ENCODE data around the gene PHF20.
"Not testable (repeated sequence)": the region's sequence is repeated elsewhere in the genome, so short reads cannot be mapped to it uniquely, and the experiment has no call there.

PHF20 gene

DNA sequence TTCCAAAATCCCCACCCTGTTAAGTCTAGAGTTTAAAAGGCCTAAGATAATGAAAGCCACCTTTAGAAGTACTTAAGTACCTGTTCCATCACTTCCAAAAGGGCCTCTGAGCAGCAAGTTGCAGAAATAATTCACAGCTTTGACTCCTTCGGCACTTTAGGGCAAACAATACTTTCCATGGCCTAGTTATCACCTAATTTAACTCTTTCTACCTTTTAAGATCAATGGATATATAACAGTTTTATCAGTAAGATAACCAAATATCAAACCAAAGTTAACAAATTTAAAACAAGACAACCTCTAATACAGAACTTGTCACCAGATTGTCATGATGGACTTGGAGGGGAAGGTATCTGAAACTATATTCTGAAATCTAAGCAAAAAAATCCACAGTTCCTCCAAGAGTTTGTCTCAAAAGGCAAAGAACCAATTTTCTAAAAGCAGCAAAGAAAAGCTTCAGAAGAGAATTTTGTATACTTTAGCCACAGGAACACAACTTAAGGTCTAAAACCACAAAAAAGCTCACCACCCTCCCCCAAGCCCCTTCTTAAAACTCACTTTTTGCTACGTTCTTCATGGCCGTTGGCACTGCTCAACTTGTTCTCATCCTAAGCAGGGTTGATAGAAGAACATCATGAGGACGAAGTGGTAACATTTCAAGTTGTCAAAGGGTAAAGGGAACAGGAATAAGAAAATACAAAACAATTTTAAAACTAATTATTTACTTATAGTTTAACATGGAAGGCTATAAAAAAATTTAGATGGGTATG, 33.2 kb upstream of the PHF20 start:
- in situ Hi-C loops (cut with HindIII; ENCODE audit: low pct_ligation_motif_present, low pct_unique_long_range_greater_than_20kb, low sequenced_read_pairs) = no loop called here

DNA sequence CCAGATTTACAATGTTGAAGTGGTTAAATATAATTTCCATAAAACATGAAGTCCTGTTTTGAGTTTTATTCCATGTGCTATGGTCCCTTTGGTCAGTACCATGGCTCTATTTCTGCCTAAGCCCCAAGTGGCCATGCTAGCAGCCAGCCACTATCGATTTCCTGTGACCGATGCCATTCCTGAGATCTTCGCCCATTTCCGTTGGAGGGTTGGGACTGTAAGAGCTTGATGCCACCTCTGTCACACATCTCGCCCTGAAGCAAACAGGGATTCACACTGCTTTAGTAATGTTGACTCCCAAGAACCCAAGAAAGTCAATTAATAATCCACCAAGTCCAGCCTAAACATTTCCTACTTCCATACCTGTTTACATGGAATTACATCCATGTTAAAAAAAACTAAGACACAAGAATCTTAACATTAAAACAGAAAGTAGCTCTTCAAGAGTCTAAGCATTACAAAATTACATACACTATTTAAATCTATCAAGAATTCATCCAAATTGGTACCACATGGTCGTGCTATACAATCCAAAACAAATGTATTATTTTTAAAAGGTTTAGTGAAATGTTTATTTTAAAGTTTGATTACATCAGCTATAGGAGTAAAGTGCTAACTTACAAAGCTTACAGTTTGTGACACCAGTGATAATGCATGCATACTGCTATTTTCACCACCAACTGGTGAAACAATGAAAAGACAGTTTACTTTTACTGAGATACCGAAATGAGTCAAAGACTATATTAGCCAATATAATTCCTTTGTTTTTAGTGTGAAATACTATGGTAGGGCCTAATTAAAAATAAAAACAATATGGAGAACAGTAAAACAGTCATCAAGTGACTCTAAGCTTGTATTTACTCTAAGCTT, 32.3 kb upstream of the PHF20 start:
- in situ Hi-C loops (cut with HindIII; ENCODE audit: low pct_ligation_motif_present, low pct_unique_long_range_greater_than_20kb, low sequenced_read_pairs) = no loop called here
- peak; percentile 43 for DNase-seq

More for the DNA sequence above, 33.2 kb upstream of the PHF20 start:
- DNase-seq = no peak

DNA sequence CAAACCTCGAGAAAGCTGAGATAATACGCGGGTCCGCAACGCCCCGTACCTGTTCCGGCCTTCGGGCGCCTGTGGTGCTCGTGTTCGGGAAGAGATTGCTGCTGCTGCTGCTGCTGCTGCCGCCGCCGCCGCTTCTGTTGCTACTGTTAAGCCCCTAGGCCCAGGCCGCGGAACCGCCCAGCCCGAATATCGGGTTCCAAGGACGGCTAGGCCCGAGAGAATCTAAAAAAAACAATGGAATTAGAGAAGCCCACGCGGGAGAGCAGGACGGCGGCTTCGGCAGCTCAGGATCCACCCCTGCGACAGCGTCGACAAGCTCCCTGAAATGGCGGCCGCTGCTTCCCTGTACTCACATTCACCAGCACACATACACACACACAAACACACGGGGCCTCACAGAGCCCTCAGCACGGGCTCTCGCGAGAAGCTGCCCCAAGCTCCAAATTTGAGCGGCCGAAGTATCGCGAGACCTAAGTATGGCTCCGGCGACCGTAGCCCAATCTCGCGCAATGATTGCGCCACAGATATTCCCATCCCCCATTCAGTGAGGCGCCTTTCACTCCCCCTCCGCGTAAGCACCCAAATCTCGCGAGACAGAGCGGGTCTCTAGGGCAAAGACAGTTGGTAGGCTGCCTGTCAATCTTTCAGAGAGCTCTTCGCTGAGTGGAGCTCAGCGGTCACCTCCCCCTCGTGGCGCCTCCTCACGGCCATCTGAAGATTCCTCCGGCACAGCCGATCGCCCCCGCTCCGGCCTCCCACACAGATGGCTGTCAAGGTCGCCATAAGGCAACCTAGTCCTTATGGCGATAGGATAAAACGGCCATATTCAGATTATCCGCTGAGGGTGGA, 29.7 kb upstream of the PHF20 start, which contains the start of gene RBM39:
TSS of gene RBM39 (minus strand) at position 369 of the 849 bp plus-strand sequence. CDS start 1,386 bp downstream, outside the sequence.
- in situ Hi-C loops (cut with HindIII; ENCODE audit: low pct_ligation_motif_present, low pct_unique_long_range_greater_than_20kb, low sequenced_read_pairs) = no loop called here
- peak; percentile 99 for DNase-seq

DNA sequence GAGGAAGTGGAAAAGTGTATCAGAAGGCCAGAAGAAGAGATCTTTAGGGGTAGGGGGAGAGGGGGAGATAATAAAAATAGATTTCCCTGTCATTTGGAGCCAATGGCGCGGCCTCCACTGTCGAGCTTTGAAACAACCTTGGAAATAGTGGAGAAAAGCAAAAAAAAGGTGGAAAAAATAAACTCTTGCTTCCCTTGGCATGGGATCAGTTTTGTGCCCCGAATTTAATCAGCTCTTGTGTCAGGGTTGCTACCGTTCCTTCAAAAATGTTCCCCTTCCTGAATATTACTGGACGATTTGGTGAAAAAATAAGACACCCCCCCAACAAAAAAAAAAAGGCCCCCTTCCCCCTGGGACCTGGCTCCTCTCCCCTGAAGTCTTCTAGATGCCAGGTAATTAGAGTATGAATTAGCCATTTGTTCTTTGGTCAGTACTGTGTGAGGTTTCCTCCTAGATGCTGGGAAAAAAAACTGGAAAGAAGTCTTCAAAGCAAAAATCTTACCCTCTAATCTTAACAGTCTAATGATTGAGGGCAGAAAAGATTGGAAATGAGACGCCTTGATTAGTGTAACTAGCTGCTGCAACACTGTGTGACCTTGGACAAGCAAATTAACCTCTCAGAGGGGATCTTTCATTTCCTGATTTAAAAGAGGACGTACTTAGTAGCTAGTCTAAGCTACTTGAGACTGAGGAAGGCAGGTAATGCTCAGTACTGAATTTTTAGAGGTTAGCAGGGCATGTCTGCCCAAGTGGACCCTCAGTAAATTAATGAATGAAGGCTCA, 28.9 kb upstream of the PHF20 start:
- peak; percentile 29 for DNase-seq

DNA sequence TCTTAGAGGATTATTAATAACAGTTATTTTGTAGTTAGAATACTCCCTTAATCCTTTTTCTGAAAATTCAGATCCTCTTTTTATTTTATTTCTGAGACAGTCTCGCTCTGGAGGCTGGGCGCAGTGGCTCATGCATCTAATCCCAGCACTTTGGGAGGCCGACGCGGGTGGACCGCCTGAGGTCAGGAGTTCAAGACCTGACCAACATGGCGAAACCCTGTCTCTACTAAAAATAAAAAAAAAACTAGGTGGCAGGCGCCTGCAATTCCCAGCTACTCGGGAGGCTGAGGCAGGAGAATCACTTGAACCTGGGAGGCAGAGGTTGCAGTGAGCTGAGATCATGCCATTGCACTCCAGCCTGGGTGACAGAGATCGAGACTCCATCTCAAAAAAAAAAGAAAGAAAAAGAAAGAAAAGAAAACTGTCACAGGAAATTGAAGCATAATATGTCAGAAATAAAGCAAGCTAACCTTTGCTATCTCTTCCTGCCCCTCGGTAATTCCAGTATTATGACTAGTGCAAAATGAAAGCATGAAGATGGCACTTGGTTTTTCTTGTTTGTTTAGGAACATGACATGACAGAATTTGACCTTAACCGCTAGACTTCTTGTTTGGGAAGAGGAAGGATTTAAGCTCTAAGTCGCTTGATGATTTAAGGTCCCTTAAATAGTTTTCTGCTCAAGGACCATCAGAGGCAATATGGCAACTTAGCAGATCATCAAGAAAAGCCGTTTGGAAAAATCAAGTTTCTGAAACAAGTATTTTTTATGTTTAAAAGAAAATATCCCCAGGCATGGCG, 27.9 kb upstream of the PHF20 start:
- in situ Hi-C loops (cut with HindIII; ENCODE audit: low pct_ligation_motif_present, low pct_unique_long_range_greater_than_20kb, low sequenced_read_pairs) = no loop called here
- no peak for DNase-seq

More for the DNA sequence above, 28.9 kb upstream of the PHF20 start:
- in situ Hi-C loops (cut with HindIII; ENCODE audit: low pct_ligation_motif_present, low pct_unique_long_range_greater_than_20kb, low sequenced_read_pairs) = no loop called here

DNA sequence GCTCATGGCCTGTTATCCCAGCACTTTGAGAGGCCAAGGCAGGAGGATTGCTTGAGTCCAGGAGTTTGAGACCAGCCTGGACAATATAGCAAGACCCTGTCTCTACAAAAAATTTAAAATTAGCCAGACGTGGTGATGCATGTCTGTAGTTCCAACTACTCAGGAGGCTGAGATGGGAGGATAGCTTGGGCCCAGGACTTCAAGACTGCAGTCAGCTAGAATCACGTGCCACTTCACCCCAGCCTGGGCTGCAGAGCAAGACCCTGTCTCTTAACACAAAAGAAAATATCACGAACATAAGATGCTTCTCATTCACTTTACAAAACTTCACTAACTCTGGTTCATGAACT, 27.3 kb upstream of the PHF20 start:
- in situ Hi-C loops (cut with HindIII; ENCODE audit: low pct_ligation_motif_present, low pct_unique_long_range_greater_than_20kb, low sequenced_read_pairs) = not testable (repeated sequence)

DNA sequence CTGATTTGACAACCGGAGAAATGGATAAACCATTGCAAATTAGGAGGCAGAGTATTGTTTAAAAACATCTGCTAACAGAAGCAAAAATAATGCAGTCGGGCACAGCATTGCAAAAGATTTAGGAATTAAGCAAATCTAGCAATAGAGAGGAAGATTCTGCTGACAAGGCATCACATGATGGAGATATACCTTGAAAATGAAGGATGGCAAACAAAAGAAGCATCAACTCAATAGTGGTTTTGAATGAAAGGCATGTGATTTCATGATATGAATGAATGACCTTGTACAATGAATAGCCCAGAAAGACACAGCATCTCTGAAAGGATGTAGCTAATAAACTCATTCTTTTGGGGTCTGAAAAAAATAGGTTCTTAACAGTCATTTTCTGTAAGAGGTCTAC, 21.2 kb upstream of the PHF20 start:
- in situ Hi-C loops (cut with HindIII; ENCODE audit: low pct_ligation_motif_present, low pct_unique_long_range_greater_than_20kb, low sequenced_read_pairs) = no loop called here
- no peak for DNase-seq

More for the DNA sequence above, 27.3 kb upstream of the PHF20 start:
- DNase-seq = not testable (repeated sequence)

DNA sequence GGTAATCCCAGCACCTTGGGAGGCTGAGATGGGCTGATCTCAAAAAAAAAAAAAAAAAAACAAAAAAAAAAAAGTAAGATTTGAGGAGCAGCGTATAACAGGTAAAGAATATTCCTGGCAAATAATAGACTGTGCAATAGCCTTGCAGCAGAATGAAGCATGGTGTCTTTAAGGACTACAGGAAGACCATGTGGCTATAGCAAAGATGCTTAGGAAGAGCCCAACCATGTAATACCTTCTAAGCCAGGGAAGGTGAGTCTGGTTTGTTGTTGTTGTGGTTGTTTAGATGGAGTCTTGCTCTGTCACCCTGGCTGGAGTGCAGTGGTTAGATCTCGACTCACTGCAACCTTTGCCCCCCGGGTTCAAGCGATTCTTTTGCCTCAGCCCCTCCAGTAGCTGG, 15.4 kb upstream of the PHF20 start:
- DNase-seq = no peak
- in situ Hi-C loops (cut with HindIII; ENCODE audit: low pct_ligation_motif_present, low pct_unique_long_range_greater_than_20kb, low sequenced_read_pairs) = no loop called here

DNA sequence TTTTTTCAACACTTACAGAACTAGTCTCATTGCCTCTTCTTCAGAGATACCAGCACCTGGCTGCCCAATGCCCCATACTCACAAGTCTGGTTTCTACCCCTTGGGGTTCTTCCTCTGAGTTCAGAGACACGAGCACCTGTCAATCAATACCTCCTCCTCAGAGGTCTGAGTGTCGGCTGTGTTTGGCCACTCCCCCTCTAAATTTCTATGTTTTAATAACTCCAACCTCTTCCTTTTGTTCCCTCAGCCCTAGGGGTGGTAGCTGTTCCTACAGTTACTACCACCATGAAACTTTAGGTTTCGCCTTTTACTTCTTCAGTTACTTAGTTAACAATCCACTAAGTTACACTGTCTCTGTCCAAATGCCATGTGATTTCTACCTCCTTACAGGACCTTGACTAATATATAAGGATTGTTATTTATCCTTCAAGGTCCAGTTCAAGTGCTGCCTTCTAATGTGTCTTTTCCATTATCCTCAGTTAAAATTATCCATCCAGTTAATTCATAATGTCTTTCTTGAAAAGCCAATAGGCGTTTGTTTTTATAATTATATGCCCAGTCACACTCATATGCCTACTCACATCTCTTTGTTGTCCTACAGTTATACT, 14.6 kb upstream of the PHF20 start:
- in situ Hi-C loops (cut with HindIII; ENCODE audit: low pct_ligation_motif_present, low pct_unique_long_range_greater_than_20kb, low sequenced_read_pairs) = no loop called here
- DNase-seq = no peak

DNA sequence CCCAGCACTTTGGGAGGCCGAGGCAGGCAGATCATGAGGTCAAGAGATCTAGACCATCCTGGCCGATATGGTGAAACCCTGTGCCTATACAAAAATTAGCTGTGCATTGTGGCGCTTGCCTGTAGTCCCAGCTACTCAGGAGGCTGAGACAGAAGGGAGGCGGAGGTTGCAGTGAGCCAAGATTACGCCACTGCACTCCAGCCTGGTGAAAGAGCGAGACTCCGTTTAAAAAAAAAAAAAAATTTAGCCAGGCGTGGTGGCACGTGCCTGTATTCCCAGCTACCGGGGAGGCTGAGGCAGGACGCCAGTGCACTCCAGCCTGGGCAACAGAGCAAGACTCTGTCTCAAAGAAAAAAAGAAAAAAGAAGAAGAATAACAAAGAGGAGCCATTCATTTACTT, 10.3 kb upstream of the PHF20 start:
- DNase-seq; in situ Hi-C loops (cut with HindIII; ENCODE audit: low pct_ligation_motif_present, low pct_unique_long_range_greater_than_20kb, low sequenced_read_pairs): not testable (repeated sequence)

DNA sequence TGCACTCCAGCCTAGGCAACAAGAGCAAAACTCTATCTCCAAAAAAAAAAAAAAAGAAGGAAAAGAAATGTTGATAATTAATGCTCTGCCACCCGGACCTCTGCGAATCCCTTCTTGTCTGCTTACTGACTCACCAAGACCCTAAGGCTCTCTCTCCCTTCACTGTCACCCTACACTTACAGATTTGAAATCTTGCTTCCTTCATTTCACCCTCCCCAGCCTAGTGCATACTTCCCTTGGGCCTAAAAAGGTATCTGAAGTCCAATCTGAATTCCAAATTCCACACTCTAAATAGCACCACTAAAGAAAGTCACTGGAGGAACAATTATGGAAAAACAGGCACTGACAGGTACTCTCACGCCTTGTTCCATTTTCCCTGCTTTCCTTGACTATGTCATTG, 9.4 kb upstream of the PHF20 start:
- in situ Hi-C loops (cut with HindIII; ENCODE audit: low pct_ligation_motif_present, low pct_unique_long_range_greater_than_20kb, low sequenced_read_pairs) = no loop called here
- DNase-seq = no peak

DNA sequence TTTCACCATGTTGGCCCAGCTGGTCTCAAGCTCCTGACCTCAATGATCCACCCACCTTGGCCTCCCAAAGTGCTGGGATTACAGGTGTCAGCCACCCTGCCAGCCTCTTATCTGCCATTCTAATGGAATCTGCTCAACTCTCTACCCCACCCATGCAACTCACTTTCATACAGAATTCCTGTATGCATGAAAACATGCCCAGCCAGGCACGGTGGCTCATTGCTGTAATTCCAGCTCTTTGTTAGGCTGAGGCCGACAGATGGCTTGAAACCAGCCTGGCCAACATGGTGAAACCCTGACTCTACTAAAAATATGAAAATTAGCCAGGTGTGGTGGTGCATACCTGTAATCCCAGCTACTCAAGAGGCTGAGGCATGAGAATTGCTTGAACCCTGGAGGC, 6.9 kb upstream of the PHF20 start:
- DNase-seq = not testable (repeated sequence)

DNA sequence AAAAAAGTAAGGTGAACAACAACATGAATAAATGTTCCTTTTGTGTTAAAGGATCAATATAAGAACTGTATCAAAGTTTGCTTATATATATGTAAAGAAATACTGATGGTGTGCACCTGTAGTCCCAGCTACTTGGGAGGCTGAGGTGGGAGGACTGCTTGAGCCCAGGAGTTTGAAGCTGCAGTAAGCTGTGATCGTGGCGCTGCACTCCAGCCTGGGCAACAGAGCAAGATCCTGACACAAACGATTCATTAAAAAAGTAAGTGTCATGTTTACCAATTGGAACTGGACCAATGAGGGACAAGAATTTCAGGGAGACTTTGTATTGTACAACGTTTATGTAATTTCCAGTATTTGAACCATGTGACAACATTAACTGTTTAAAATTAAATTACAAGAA, 5.0 kb upstream of the PHF20 start:
- no peak for DNase-seq
- in situ Hi-C loops (cut with HindIII; ENCODE audit: low pct_ligation_motif_present, low pct_unique_long_range_greater_than_20kb, low sequenced_read_pairs) = no loop called here

More for the DNA sequence above, 6.9 kb upstream of the PHF20 start:
- in situ Hi-C loops (cut with HindIII; ENCODE audit: low pct_ligation_motif_present, low pct_unique_long_range_greater_than_20kb, low sequenced_read_pairs) = not testable (repeated sequence)

DNA sequence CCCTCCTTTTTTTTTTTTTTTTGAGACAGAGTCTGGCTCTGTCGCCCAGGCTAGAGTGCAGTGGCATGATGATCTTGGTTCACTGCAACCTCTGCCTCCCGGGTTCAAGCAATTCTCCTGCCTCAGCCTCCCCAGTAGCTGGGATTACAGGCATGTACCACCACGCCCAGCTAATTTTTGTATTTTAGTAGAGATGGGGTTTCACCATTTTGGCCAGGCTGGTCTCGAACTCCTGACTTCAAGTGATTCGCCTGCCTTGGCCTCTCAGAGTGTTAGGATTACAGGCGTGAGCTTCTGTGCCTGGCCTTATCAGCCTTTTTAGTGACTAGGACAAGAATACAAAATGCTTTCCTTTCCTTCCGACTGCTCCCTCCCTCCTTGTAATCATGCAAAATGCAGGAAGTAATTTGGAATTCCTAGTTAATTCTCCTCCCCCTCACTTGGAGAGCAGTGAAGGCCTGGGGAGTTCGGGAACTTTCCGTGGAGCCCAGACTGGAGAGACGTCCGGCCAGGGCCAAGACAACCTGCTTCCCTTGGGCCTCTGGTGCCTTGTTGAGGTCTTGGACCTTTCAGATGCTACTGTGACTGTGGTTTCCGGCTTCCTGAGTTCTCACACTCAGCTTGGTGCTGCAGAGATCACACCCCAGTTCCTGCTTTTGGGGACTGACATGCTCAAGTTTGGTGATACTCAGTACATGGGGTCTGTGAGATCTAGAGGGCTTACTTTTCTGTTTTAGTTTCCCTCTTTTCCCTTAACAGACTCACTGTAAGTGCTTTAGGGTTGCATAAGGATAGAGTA, 3.9 kb upstream of the PHF20 start:
- in situ Hi-C loops (cut with HindIII; ENCODE audit: low pct_ligation_motif_present, low pct_unique_long_range_greater_than_20kb, low sequenced_read_pairs) = no loop called here
- no peak for DNase-seq

DNA sequence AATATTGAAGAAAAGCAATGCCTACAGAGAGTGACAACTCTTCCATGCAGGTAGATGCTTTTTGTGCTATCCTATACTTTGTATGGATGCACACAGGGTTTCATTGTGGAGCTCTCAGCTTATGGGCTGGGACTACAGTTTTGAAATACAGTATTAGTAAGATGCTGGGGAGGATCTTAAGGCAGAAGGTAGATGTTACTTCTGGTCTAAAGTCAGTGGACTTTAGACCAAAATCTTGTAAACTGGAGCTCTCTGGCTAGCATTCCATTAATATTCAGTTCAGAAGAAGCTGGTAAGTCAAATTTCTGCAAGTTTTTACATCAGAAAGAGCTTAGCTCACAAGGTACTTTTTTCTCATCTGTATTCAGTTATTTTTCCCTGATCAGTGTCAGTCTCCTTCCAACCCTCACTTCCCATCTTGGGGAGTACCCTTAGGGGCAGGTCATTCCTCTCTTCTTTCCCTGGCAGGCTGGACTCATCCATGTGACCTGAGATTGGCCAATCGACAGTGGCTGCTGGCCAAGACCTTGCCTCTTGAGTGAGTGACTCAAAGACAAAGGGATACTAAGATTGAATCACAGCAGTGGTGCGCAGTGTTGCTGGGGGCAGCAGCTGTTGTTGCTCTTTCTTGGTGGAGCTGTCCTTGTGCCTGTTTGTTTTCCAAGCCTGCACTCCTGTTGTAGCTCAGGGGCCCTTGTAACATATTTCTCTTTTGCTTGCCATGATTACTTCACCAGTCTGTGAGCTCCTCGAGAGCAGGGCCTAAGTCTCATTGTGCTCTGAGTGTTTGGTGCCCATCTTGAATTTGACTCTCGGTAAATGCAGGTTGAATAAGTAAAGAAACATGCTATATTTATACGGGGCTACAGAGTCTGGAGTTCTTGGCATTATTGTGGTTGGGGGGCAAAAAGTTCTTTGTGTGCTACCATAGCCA, 2.8 kb upstream of the PHF20 start:
- DNase-seq = peak; percentile 92
- in situ Hi-C loops (cut with HindIII; ENCODE audit: low pct_ligation_motif_present, low pct_unique_long_range_greater_than_20kb, low sequenced_read_pairs) = no loop called here

Data from ACHN (cell line).